Measurements from ENCODE around the gene UNC5B.

UNC5B gene

GRCh38 chr10:71223347-71224058 is 11.1 kb downstream of the UNC5B start:
- no peak for DNase-seq (ENCODE audit: low spot score)

- no peak for DNase-seq (ENCODE audit: low spot score)
Observed at GRCh38 chr10:71225291-71226058, 13.1 kb downstream of the UNC5B start.

- no peak for DNase-seq (ENCODE audit: low spot score)
Observed at GRCh38 chr10:71228875-71229675, 16.7 kb downstream of the UNC5B start.

GRCh38 chr10:71229726-71230655 is 17.6 kb downstream of the UNC5B start:
- DNase-seq (ENCODE audit: low spot score): no peak

GRCh38 chr10:71230656-71231025 is 18.3 kb downstream of the UNC5B start:
- no peak for DNase-seq (ENCODE audit: low spot score)

GRCh38 chr10:71231206-71231605 is 18.8 kb downstream of the UNC5B start:
- no peak for DNase-seq (ENCODE audit: low spot score)

GRCh38 chr10:71232089-71232998 is 20.0 kb downstream of the UNC5B start:
- no peak for DNase-seq (ENCODE audit: low spot score)

GRCh38 chr10:71233482-71233892 is 21.1 kb downstream of the UNC5B start:
- no peak for DNase-seq (ENCODE audit: low spot score)

- no peak for DNase-seq (ENCODE audit: low spot score)
Observed at GRCh38 chr10:71234004-71234894, 21.9 kb downstream of the UNC5B start.

GRCh38 chr10:71234970-71235685 is 22.8 kb downstream of the UNC5B start:
- no peak for DNase-seq (ENCODE audit: low spot score)

- DNase-seq (ENCODE audit: low spot score): no peak
Observed at GRCh38 chr10:71235808-71236207, 23.4 kb downstream of the UNC5B start.

- DNase-seq (ENCODE audit: low spot score): no peak
Observed at GRCh38 chr10:71236286-71236685, 23.9 kb downstream of the UNC5B start.

GRCh38 chr10:71236822-71237682 is 24.7 kb downstream of the UNC5B start:
- no peak for DNase-seq (ENCODE audit: low spot score)

- no peak for DNase-seq (ENCODE audit: low spot score)
Observed at GRCh38 chr10:71237843-71238623, 25.7 kb downstream of the UNC5B start.

GRCh38 chr10:71238626-71239025 is 26.3 kb downstream of the UNC5B start:
- DNase-seq (ENCODE audit: low spot score): no peak

GRCh38 chr10:71239131-71239915 is 27.0 kb downstream of the UNC5B start:
- DNase-seq (ENCODE audit: low spot score): no peak
